K562 (cell line): ENCODE data around the gene MOCS3. TPM values are rescaled to one million over a fixed set of nuclear protein-coding genes. Genes with fewer than 3 reads are reported as not detected.

ENCODE experiments used
- ATF2 ChIP-seq: sonication (generic); formaldehyde crosslinking; IDR thresholded peaks from 2 replicates; pipeline ENCODE4 v1.8.1; 2022; ENCODE audit warnings: missing genetic modification reagents
- CBX1 ChIP-seq: sonication (generic); IDR thresholded peaks from 2 replicates; pipeline ENCODE4 v1.6.1; 2016; ENCODE audit warnings: antibody characterized with exemption, low read depth, mild to moderate bottlenecking
- CEBPB ChIP-seq: fragments of 450-650 bp; IDR thresholded peaks from 2 replicates; pipeline ENCODE4 v1.6.1; 2016; ENCODE audit warnings: missing genetic modification characterization, missing compliant biosample characterization
- CHCHD3 ChIP-seq: fragments of 250-450 bp; sonication (Bioruptor Pico); IDR thresholded peaks from 2 replicates; pipeline ENCODE4 v2.1.2; 2022; ENCODE audit warnings: mild to moderate bottlenecking
- EGR1 ChIP-seq: fragments of 450-650 bp; conservative IDR thresholded peaks from 2 replicates; pipeline ENCODE4 v1.6.1; 2017; ENCODE audit warnings: mild to moderate bottlenecking
- HEY1 ChIP-seq: fragments of 250-450 bp; sonication (Bioruptor Pico); IDR thresholded peaks from 2 replicates; pipeline ENCODE4 v1.5.0; 2020; ENCODE audit warnings: mild to moderate bottlenecking, moderate library complexity, borderline replicate concordance
- HMBOX1 ChIP-seq: sonication (generic); IDR thresholded peaks from 2 replicates; pipeline ENCODE4 v1.6.1; 2016
- NFRKB ChIP-seq: fragments of 450-650 bp; IDR thresholded peaks from 2 replicates; pipeline ENCODE4 v1.6.1; 2016; ENCODE audit warnings: low read depth
- RBBP5 ChIP-seq: fragments of 200-600 bp; sonication (generic); IDR thresholded peaks from 2 replicates; pipeline ENCODE4 v1.6.1; 2012; ENCODE audit warnings: borderline replicate concordance, mild to moderate bottlenecking, low read length, control low read depth, inconsistent platforms; ENCODE audit not compliant: insufficient read depth, poor library complexity, severe bottlenecking
- RFX5 ChIP-seq: IDR thresholded peaks from 2 replicates; pipeline ENCODE4 v1.6.1; 2011; ENCODE audit warnings: low read depth, mild to moderate bottlenecking, improper control_type of control experiment, low read length
- SIRT6 ChIP-seq: IDR thresholded peaks from one replicate; pipeline ENCODE4 v1.6.1; 2012; ENCODE audit warnings: low read depth, mild to moderate bottlenecking, control low read depth, inconsistent platforms, low read length, moderate library complexity
- SNIP1 ChIP-seq: fragments of 450-650 bp; IDR thresholded peaks from 2 replicates; pipeline ENCODE4 v1.7.1; 2017; ENCODE audit warnings: low read depth, mild to moderate bottlenecking
- SRSF3 ChIP-seq: fragments of 200-400 bp; formaldehyde crosslinking; IDR thresholded peaks from 2 replicates; pipeline ENCODE4 v1.6.1; 2016; ENCODE audit warnings: mild to moderate bottlenecking, low read length, moderate library complexity; ENCODE audit not compliant: insufficient read depth
- STAT5B ChIP-seq: fragments of 250-450 bp; sonication (Bioruptor Pico); IDR thresholded peaks from 2 replicates; pipeline ENCODE4 v1.8.0; 2021; ENCODE audit warnings: mild to moderate bottlenecking, inconsistent platforms
- YBX1 ChIP-seq: fragments of 450-650 bp; IDR thresholded peaks from 2 replicates; pipeline ENCODE4 v1.7.1; 2016; ENCODE audit warnings: mild to moderate bottlenecking
- ZNF197 ChIP-seq: fragments of 200-800 bp; sonication (Bioruptor generic); IDR thresholded peaks from 2 replicates; pipeline ENCODE4 v1.6.1; 2016; ENCODE audit warnings: low read depth, missing genetic modification characterization, missing compliant biosample characterization
- ZNF212 ChIP-seq: fragments of 450-650 bp; formaldehyde crosslinking; IDR thresholded peaks from 2 replicates; pipeline ENCODE4 v1.4.0; 2020; ENCODE audit warnings: mild to moderate bottlenecking
- ZNF280A ChIP-seq: fragments of 450-650 bp; IDR thresholded peaks from 2 replicates; pipeline ENCODE4 v1.6.1; 2018; ENCODE audit warnings: mild to moderate bottlenecking, low read depth; ENCODE audit not compliant: partially characterized antibody
- ZNF507 ChIP-seq: conservative IDR thresholded peaks from 2 replicates; pipeline ENCODE4 v1.6.1; 2017; ENCODE audit warnings: missing genetic modification characterization, missing compliant biosample characterization
- ZNF609 ChIP-seq: sonication (generic); formaldehyde crosslinking; IDR thresholded peaks from 2 replicates; pipeline ENCODE4 v1.8.1; 2023; ENCODE audit warnings: missing genetic modification reagents, mild to moderate bottlenecking, borderline replicate concordance
- polyA plus RNA-seq, 8 experiments: library from polyadenylated mRNA; depleted of rRNA in 4 of 8; stranded (reverse) in 5 of 8; unstranded in 3 of 8; fragments of >200 nt; fragmentation: Nextera tagmentation in 2 of 8; fragmentation: Illumina TruSeq in 1 of 8; extraction: Ambion mirVana in 2 of 8; extraction: Trizol in 1 of 8; gene quantifications; 2 replicates each; pipeline versions ENCODE4 v1.2.1 to v1.2.3, GENCODE V29; 2011 to 2014; ENCODE audit warnings: inconsistent platforms in 1 of 8, missing spikeins in 1 of 8
- total RNA-seq, 7 experiments: library from RNA; depleted of rRNA in 6 of 7; stranded (reverse); fragments of >200 nt in 6 of 7; fragmentation: Illumina TruSeq in 2 of 7; extraction: Trizol in 2 of 7; gene quantifications; 2 replicates each; pipeline versions ENCODE4 v1.2.1 to v1.2.3, GENCODE V29; 2011 to 2021; ENCODE audit warnings: low replicate concordance in 1 of 7

MOCS3 gene
- total and polyA plus RNA-seq, 9 of the 15 experiments (the other 6 are each of a cell fraction or from before 2014, with no cell fraction given) = 0.70 to 6.2 (median 2.9) TPM

GRCh38 chr20:50931306-50932015, 27.2 kb upstream of the MOCS3 start, which contains the start of gene ADNP (continued):
- peak; percentile 96 for TF ChIP-seq CBX1
- TF ChIP-seq ZNF609 = no peak
- no peak for TF ChIP-seq STAT5B (CRISPR knock-in tag)
- TF ChIP-seq HMBOX1 = no peak
- TF ChIP-seq ZNF197 (CRISPR knock-in tag) = peak; percentile 45; the same call in 1 of the 2 replicates
- TF ChIP-seq EGR1 = peak; percentile 92
- peak; percentile 84 for TF ChIP-seq RBBP5
- TF ChIP-seq NFRKB = peak; percentile 97
- TF ChIP-seq HEY1 (CRISPR knock-in tag) = no peak
- no peak for TF ChIP-seq CEBPB (tag)
- no peak for TF ChIP-seq RFX5
- TF ChIP-seq ZNF507 (tag) = no peak
- TF ChIP-seq SNIP1 = no peak
- TF ChIP-seq SRSF3 = no peak
- no peak for TF ChIP-seq YBX1
- no peak for TF ChIP-seq ZNF280A
- TF ChIP-seq ATF2 = 0 out of 2 replicates have a peak, but pooled peaks have one; percentile 21
- no peak for TF ChIP-seq CHCHD3 (CRISPR knock-in tag)
- TF ChIP-seq ZNF212 (CRISPR knock-in tag) = peak; percentile 41; the same call in 1 of the 2 replicates
- TF ChIP-seq SIRT6 = no peak
